ENCODE measurements around the gene UNC45A. TPM values are rescaled to one million over a fixed set of nuclear protein-coding genes. Genes with fewer than 3 reads are reported as not detected.

Gene UNC45A
- total RNA-seq, 4 donors from 2014 or later = 26.3 to 59.3 (median 43.9) TPM

DNA sequence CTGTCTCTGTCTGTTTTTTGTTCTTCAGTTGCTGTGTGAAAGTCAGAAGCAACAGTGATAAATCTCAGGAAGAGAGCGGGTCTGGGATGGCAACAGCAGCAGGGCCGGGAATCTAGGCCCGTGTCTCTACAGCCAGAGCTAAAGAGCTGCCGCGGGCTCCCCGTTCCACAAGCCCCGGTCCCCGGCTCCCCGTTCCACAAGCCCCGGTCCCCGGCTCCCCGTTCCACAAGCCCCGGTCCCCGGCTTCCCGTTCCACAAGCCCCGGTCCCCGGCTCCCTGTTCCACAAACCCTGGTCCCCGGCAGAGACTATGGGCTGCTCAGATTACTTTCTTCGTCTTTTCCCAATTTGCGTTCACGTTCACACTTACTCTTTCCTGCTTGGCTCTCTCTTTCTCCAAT lies 39.1 kb downstream of the UNC45A start:
- TF ChIP-seq, protein P1, sequence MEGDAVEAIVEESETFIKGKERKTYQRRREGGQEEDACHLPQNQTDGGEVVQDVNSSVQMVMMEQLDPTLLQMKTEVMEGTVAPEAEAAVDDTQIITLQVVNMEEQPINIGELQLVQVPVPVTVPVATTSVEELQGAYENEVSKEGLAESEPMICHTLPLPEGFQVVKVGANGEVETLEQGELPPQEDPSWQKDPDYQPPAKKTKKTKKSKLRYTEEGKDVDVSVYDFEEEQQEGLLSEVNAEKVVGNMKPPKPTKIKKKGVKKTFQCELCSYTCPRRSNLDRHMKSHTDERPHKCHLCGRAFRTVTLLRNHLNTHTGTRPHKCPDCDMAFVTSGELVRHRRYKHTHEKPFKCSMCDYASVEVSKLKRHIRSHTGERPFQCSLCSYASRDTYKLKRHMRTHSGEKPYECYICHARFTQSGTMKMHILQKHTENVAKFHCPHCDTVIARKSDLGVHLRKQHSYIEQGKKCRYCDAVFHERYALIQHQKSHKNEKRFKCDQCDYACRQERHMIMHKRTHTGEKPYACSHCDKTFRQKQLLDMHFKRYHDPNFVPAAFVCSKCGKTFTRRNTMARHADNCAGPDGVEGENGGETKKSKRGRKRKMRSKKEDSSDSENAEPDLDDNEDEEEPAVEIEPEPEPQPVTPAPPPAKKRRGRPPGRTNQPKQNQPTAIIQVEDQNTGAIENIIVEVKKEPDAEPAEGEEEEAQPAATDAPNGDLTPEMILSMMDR (IDR thresholded peaks at IDR 0.05) = no peak
- TF ChIP-seq POLR2A (IDR thresholded peaks at IDR 0.05) = no peak
- WGBS, 2 donors = 90 to 95% methylated on average over 21 of the region's 21 CpGs
- intact Hi-C loops (cut with DNase I) = no loop called here
- H3K27me3 ChIP-seq = no peaks in the 10 kb centered on the region
- H3K27ac ChIP-seq = no peak overlapping the region
- no peaks in the 10 kb centered on the region for H3K36me3 ChIP-seq
- H3K9me3 ChIP-seq = no peaks in the 10 kb centered on the region
- no peaks in the 10 kb centered on the region for H3K4me1 ChIP-seq
- no peak for DNase-seq
- no peak overlapping the region for H3K4me3 ChIP-seq (replicated peaks in 1 of 3)

DNA sequence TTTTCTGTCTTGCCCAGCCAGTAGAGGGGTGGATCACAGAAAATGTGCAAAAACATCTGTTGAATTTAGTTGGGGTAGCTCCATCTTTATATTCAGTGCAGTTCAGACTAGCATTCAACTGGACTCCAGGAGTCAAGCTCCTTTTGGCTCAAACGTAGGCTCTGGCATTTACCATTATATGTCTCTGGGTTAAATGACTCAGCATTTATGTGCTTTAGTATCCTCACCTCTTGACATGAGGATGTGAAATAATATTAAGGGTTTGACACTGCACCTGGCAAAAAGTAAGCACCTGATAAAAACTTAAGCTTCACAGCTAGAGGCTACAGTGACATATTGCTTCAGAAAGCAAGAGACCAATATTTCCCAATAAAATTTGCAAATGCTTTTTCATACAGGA lies 44.5 kb downstream of the UNC45A start:
- Histone ChIP-seq H3K27ac (no peak overlapping the region), H3K36me3 (no peaks in the 10 kb centered on the region), H3K4me3 (replicated peaks in 1 of 3) (no peak overlapping the region), H3K4me1 (no peaks in the 10 kb centered on the region), H3K27me3 (no peaks in the 10 kb centered on the region), H3K9me3 (no peaks in the 10 kb centered on the region)
- DNase-seq = no peak
- intact Hi-C loops (cut with DNase I) = no loop called here
- TF ChIP-seq, protein P1 (IDR thresholded peaks at IDR 0.05) = no peak
- no peak for TF ChIP-seq POLR2A (IDR thresholded peaks at IDR 0.05)
- WGBS, 2 donors = 30 to 76% methylated on average over 1 of the region's 1 CpG

DNA sequence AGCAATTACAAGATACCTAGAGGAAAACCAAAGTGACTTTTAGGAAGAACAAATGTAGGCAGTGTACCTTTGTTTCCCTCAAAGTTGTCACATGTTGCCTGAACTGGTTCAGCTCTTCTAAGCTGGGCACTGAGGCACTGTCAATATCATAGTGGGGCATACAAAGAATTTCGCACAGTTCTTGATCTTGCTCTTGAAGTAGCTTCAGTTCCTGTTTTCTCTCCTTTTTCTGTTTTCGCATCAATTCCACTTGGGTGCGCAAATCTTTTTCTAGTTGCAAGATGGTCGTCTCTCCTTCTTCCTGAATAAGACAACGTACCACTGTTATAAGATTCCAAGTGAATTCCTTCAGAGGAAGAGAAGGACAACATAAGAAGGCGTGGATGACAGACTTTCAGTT lies 46.6 kb downstream of the UNC45A start:
- H3K27me3 ChIP-seq = no peaks in the 10 kb centered on the region
- no peaks in the 10 kb centered on the region for H3K9me3 ChIP-seq
- H3K4me3 ChIP-seq (replicated peaks in 1 of 3) = no peak overlapping the region
- no peaks in the 10 kb centered on the region for H3K36me3 ChIP-seq
- no peak for TF ChIP-seq POLR2A (IDR thresholded peaks at IDR 0.05)
- TF ChIP-seq, protein P1 (IDR thresholded peaks at IDR 0.05) = no peak
- intact Hi-C loops (cut with DNase I) = no loop called here
- H3K27ac ChIP-seq = no peak overlapping the region
- no peak for DNase-seq
- WGBS, 2 donors = 85 to 93% methylated on average over 6 of the region's 6 CpGs
- no peaks in the 10 kb centered on the region for H3K4me1 ChIP-seq

GRCh38 chr15:90982135-90982534 lies 47.0 kb downstream of the UNC45A start:
- H3K4me1 ChIP-seq = no peaks in the 10 kb centered on the region
- no peak overlapping the region for H3K4me3 ChIP-seq (replicated peaks in 1 of 3)
- intact Hi-C loops (cut with DNase I) = no loop called here
- 94 to 95% methylated on average over 5 of the region's 5 CpGs for WGBS, 2 donors
- no peaks in the 10 kb centered on the region for H3K9me3 ChIP-seq
- TF ChIP-seq POLR2A (IDR thresholded peaks at IDR 0.05) = no peak
- TF ChIP-seq, protein P1 (IDR thresholded peaks at IDR 0.05) = no peak
- DNase-seq = no peak
- no peak overlapping the region for H3K27ac ChIP-seq
- no peaks in the 10 kb centered on the region for H3K36me3 ChIP-seq
- H3K27me3 ChIP-seq = no peaks in the 10 kb centered on the region

- intact Hi-C loops (cut with DNase I) = no loop called here
- Histone ChIP-seq H3K4me1 (no peaks in the 10 kb centered on the region), H3K27me3 (no peaks in the 10 kb centered on the region), H3K9me3 (no peaks in the 10 kb centered on the region), H3K36me3 (no peaks in the 10 kb centered on the region), H3K27ac (no peak overlapping the region), H3K4me3 (replicated peaks in 1 of 3) (no peak overlapping the region)
- WGBS, 2 donors = 78 to 85% methylated on average over 11 of the region's 11 CpGs
- DNase-seq = no peak
- TF ChIP-seq, protein P1 (IDR thresholded peaks at IDR 0.05) = no peak
- no peak for TF ChIP-seq POLR2A (IDR thresholded peaks at IDR 0.05)
Measured at GRCh38 chr15:90986790-90987507, 51.9 kb downstream of the UNC45A start.

Measured in thyroid gland (tissue), 4 donors.